Measurements from ENCODE around the gene TMEM164.

TMEM164 gene

DNA sequence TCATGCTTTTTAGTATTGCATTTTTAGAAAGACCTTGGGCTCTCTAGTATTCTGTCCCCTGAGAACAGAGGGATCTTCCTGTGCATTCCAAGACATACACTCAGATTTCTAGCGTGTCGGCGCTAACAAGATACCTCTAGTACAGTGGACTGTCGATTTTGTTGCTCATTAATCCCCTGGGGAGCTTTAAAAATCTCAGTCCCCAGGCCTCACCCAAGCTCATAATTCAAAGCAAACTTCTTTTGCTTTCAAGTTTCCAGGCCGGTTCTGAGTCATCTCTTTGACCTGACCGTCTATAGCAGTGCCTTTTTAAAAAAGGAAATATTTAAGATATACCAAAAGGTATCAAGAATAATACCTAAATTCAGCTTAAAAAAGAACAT lies 178.0 kb downstream of the TMEM164 start:
- peaks cover 13% of the 10 kb centered on the region; the same call in 1 of the 2 replicates for H4K20me1 ChIP-seq
- H3K4me3 ChIP-seq = no peak overlapping the region
- H3K36me3 ChIP-seq = peaks cover 23% of the 10 kb centered on the region; the same call in 1 of the 2 replicates
- H3K27ac ChIP-seq = no peak overlapping the region
- no peaks in the 10 kb centered on the region for H3K4me1 ChIP-seq
- no peak for TF ChIP-seq Cebpa-rat (IDR thresholded peaks at IDR 0.05)
- no peak overlapping the region for H3K9ac ChIP-seq
- no peak overlapping the region for H3K4me2 ChIP-seq
- H3K27me3 ChIP-seq = peaks cover 88% of the 10 kb centered on the region
- 0 out of 2 replicates have a peak, but pooled peaks cover 3% of the 10 kb centered on the region for H3K9me3 ChIP-seq

DNA sequence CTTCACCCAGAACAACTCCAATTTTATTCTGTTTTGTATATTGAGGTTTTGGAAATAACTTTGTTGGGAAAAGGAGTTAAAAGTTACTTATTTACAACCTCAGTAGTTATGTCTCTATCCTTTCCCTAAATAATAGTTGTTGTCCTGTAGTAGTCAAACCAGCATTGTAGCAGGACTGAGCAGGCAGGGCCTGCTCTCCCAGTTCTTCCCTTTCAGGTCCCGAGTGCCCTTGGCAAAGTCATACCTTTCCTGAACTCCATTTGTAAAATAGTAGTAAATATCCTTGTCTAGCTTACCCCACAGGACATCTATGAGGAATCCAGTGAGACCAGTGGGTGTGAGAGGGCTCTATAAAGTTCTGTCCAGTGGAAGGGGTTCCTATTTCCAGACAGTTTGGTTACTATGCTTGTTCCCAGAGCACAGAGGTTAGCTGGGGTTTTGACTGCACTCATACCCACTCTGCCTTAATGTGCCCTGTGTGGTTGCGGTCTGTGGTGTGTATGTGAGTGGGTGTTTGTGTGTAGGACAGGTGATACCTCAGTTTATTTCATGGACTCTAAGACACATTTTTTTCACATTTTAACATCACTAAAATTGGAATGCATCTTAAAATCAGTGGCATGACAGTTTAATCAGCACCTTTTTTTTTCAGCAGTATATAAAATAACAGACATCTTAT lies 178.7 kb downstream of the TMEM164 start:
- Histone ChIP-seq H3K4me1 (no peaks in the 10 kb centered on the region), H3K27ac (no peak overlapping the region), H3K4me3 (no peak overlapping the region), H3K36me3 (0 out of 2 replicates have a peak, but pooled peaks cover 20% of the 10 kb centered on the region), H4K20me1 (peaks cover 13% of the 10 kb centered on the region; the same call in 1 of the 2 replicates), H3K9ac (no peak overlapping the region), H3K27me3 (peaks cover 81% of the 10 kb centered on the region), H3K9me3 (peaks cover 9% of the 10 kb centered on the region), H3K4me2 (no peak overlapping the region)
- TF ChIP-seq Cebpa-rat (IDR thresholded peaks at IDR 0.05) = no peak

DNA sequence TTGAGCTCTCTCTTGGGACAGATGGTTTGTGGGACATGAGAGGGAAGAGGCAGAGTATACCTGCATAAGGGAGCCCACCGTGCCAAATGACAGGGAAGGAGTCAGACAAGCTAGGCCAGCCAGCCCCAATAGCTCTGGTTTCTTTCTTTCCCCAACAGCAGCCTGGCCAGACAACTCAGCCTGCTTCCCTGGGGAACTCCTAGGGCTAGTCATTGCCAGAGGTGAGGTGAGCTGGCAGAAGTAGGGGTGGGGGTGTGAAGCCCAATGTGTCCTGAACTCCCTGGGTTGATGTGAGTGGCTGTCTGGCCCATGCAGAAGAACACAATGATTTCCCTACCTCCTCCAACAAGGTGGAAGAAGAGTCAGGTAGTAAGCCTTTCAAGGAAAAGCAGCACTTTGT lies 179.4 kb downstream of the TMEM164 start:
- Histone ChIP-seq H3K27ac (no peak overlapping the region), H3K36me3 (0 out of 2 replicates have a peak, but pooled peaks cover 20% of the 10 kb centered on the region), H3K4me3 (no peak overlapping the region), H3K4me2 (no peak overlapping the region), H3K9me3 (peaks cover 14% of the 10 kb centered on the region), H3K9ac (no peak overlapping the region), H3K27me3 (peaks cover 73% of the 10 kb centered on the region), H4K20me1 (peaks cover 13% of the 10 kb centered on the region; the same call in 1 of the 2 replicates), H3K4me1 (no peaks in the 10 kb centered on the region)
- no peak for TF ChIP-seq Cebpa-rat (IDR thresholded peaks at IDR 0.05)

DNA sequence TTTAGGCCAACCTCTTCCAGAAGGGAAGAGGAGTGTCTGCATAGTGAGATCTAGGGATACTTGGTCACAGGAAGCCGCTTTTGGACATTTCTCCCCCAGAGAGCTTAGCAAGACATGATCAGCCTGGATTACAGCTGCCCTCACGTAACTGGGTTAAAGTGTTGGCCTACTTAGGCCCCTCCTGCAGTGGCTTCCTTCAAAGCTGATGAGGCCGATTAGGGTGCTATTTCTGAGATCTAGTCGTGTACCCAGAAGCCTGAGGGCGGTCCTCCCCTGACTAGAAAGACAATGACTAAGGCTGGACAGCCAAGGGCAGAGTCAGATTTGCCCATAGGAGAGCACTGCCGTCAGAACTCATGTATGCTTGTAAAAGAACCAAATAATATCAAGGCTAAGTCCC lies 180.0 kb downstream of the TMEM164 start:
- Histone ChIP-seq H3K36me3 (0 out of 2 replicates have a peak, but pooled peaks cover 18% of the 10 kb centered on the region), H3K9me3 (peaks cover 14% of the 10 kb centered on the region), H3K4me3 (no peak overlapping the region), H3K4me2 (no peak overlapping the region), H4K20me1 (peaks cover 13% of the 10 kb centered on the region; the same call in 1 of the 2 replicates), H3K9ac (no peak overlapping the region), H3K27me3 (peaks cover 68% of the 10 kb centered on the region), H3K27ac (no peak overlapping the region), H3K4me1 (no peaks in the 10 kb centered on the region)
- TF ChIP-seq Cebpa-rat (IDR thresholded peaks at IDR 0.05) = no peak

DNA sequence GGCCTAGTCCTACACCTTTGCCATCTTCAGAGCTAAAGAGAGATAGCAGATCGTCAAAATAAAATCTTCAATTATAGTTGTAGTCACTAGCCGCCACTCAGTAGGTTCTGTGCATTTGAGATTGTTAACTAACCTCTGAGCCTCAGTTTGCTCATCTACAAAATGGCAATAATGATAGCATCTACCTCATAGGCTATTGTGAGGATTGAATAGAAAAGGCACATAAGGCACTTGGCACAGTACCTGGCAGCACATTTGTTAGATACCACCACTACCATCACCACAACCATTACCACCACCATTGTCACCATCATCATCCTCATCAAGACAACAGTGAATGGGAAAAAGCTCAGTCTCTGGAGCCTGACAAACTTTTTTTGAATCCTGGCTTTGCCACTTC lies 180.4 kb downstream of the TMEM164 start:
- Histone ChIP-seq H3K27ac (no peak overlapping the region), H3K4me3 (no peak overlapping the region), H3K36me3 (0 out of 2 replicates have a peak, but pooled peaks cover 14% of the 10 kb centered on the region), H3K9ac (no peak overlapping the region), H3K9me3 (peaks cover 14% of the 10 kb centered on the region), H4K20me1 (peaks cover 13% of the 10 kb centered on the region; the same call in 1 of the 2 replicates), H3K27me3 (peaks cover 64% of the 10 kb centered on the region), H3K4me2 (no peak overlapping the region), H3K4me1 (no peaks in the 10 kb centered on the region)
- no peak for TF ChIP-seq Cebpa-rat (IDR thresholded peaks at IDR 0.05)

DNA sequence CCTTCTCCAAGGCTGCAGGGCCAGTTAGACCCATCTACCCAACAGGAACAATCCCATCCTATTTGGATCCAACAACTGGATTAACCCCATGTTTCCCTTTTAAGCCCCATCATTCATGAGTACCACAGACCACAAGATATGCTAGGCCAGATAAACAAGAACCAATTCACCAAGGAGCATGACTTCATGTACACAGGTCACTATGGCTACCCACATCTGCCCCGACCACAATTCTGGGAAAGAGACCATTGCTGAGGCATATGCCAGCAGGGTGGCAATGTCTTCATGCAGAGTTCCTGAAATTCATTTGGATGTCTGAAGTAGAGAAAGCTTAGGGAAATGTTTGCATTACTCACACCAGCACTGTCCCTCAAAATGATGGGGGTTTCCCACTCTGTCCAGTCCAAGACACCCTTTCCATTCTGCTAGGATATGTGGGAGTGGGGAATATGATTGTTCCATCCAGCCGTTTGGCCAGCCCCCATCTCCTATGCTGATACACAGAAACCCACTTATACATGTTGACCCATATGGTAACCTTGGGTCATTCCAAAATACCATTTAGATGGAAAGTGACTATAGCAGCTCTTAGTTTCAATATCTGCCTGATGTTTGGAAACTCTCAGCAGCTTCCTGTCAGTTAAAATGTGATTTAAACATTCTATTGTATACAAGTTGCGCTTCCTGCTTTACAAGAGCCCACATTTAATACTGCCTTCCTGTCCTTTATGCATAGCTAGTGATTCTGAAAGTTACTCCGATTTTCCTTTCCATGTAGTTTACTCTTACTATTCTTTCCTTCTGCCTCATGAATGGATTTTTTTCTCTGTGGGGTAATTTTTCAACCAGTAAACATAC lies 186.0 kb downstream of the TMEM164 start:
- Histone ChIP-seq H3K9me3 (peaks cover 14% of the 10 kb centered on the region), H3K9ac (no peak overlapping the region), H3K27me3 (peaks cover 64% of the 10 kb centered on the region), H4K20me1 (peaks cover 13% of the 10 kb centered on the region; the same call in 1 of the 2 replicates), H3K4me1 (peaks cover 12% of the 10 kb centered on the region; the same call in 1 of the 2 replicates), H3K27ac (no peak overlapping the region), H3K36me3 (peaks cover 5% of the 10 kb centered on the region; the same call in 1 of the 2 replicates), H3K4me2 (no peak overlapping the region; the same call in 1 of the 2 replicates), H3K4me3 (no peak overlapping the region)
- TF ChIP-seq Cebpa-rat (IDR thresholded peaks at IDR 0.05) = no peak

DNA sequence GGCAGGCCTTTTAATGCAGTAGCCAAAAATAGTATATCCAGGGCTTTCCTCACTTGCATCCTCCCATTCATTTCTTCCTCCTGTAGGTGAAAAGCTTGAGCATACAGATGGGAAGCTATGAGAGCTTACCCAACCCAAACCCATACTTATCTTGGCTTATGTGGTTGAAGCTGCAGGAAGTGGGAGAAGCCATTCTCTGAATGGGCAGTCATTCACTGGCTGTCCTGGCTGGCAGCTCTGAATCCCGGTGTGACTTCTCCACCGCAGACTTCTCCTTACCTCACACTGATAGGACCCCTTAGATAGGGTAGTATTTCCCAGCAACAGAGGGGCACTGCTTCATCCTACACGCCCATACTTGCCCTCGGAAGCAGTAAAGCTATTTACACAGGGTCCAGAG lies 189.6 kb downstream of the TMEM164 start:
- Histone ChIP-seq H3K9me3 (no peaks in the 10 kb centered on the region), H3K4me2 (no peak overlapping the region), H3K4me1 (peaks cover 12% of the 10 kb centered on the region; the same call in 1 of the 2 replicates), H3K4me3 (no peak overlapping the region), H3K36me3 (peaks cover 5% of the 10 kb centered on the region; the same call in 1 of the 2 replicates), H3K27me3 (peaks cover 86% of the 10 kb centered on the region), H4K20me1 (peaks cover 13% of the 10 kb centered on the region; the same call in 1 of the 2 replicates), H3K27ac (no peak overlapping the region), H3K9ac (no peak overlapping the region)
- TF ChIP-seq Cebpa-rat (IDR thresholded peaks at IDR 0.05) = no peak

DNA sequence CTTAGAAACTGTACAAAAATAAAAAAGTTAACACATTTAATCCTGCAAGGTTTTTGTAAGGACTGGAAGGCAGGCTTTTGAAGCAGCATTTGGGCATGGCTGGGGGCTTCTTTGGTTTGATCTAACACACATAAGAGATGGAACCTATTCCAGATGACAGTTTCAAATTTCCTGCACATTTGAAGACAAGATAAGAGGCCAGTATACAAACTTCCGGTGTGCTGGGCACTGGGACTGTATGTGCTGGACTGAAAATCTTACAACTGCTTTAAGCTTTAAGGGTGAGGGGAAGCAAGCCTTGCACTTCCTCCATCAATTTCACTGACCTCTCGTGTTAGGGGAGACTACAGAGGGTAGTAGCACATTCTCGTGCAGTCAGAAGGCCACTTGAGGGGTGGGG lies 192.1 kb downstream of the TMEM164 start:
- H3K9ac ChIP-seq = no peak overlapping the region
- no peaks in the 10 kb centered on the region for H3K4me1 ChIP-seq
- H4K20me1 ChIP-seq = peaks cover 13% of the 10 kb centered on the region; the same call in 1 of the 2 replicates
- H3K9me3 ChIP-seq = no peaks in the 10 kb centered on the region
- no peak for TF ChIP-seq Cebpa-rat (IDR thresholded peaks at IDR 0.05)
- H3K4me3 ChIP-seq = no peak overlapping the region
- H3K4me2 ChIP-seq = no peak overlapping the region
- peaks cover 22% of the 10 kb centered on the region for H3K36me3 ChIP-seq
- no peak overlapping the region for H3K27ac ChIP-seq
- peaks cover 95% of the 10 kb centered on the region for H3K27me3 ChIP-seq

DNA sequence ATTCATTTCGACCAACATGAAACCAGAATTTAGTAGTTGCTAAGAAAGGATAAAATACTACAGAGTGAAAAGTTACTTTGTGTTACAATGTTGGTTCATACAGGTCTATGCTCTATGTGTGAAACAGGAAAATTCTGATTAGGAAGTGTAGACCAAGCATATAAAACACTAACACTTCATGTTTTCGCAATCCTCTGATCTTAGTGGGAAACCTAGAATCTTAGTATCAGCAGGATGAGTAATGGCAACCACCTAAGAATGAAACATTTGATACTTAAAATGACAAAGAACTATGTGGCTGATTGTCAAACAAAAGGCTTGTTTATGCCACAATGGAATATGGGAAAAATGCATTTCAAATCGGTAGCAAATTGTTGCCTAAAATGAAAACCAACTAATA lies 198.9 kb downstream of the TMEM164 start:
- H3K9me3 ChIP-seq = no peaks in the 10 kb centered on the region
- no peak overlapping the region for H3K4me2 ChIP-seq
- no peaks in the 10 kb centered on the region for H3K4me1 ChIP-seq
- peaks cover 98% of the 10 kb centered on the region for H3K27me3 ChIP-seq
- no peak overlapping the region for H3K9ac ChIP-seq
- H4K20me1 ChIP-seq = peaks cover 6% of the 10 kb centered on the region
- H3K27ac ChIP-seq = no peak overlapping the region
- no peak for TF ChIP-seq Cebpa-rat (IDR thresholded peaks at IDR 0.05)
- H3K36me3 ChIP-seq = peaks cover 30% of the 10 kb centered on the region
- H3K4me3 ChIP-seq = no peak overlapping the region

All from BLaER1 (cell line).